SK-N-MC (cell line): ENCODE data around the gene LTBP2.

Experiments
- EZH2 ChIP-seq: fragments of 200-600 bp; sonication (generic); IDR thresholded peaks from one replicate; pipeline ENCODE4 v1.6.1; 2017; ENCODE audit warnings: antibody characterized with exemption
- FOXP2 ChIP-seq: optimal IDR thresholded peaks from 2 replicates; pipeline ENCODE3; 2011; ENCODE audit warnings: mild to moderate bottlenecking, moderate library complexity; ENCODE audit not compliant: insufficient read depth; ENCODE audit errors: extremely low read length, control extremely low read depth
- POLR2AphosphoS5 ChIP-seq: IDR thresholded peaks from 2 replicates; pipeline ENCODE4 v1.6.1; 2012; ENCODE audit warnings: mild to moderate bottlenecking, low read depth, low read length, borderline replicate concordance

DNA sequence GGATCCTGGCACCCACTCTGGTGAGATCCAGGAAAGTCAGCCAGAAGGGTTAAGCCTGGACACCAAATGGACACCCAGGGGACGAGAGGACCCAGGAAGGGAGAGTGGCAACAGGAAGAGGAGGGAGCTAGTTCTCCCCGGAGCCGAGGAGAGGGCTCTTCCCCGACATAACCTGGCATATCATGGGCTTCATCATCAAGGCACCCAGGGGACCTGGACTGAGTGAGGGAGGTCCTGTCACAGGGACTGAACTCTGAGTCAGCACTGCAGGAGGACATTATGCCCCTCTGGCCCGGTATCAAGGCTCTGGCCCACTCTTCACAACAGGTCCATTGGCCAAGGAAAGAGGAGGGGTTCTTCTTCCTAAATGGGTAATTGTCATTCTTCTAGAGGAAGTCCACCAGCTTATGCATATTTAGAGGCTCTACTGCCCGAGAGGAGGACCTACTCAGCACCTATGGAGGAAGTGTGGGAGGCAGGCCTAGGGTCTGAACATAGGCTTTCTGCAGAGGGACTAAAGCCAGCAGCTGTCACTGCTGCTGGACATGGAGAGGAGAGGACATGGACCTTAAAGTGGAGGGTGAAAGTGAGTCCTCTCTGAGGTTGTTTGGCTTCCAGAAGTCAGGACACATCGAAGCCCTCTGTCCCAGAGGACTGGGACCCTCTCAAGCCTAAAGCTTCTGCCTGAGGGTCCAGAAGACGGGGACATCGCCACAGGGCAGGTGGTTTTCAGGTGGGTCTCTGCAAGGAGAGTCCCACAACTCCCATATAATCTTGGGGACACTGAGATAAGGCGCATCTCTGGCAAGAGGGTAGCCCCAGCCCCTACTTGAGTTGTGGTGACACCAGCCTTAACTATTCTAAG, 99.8 kb downstream of the LTBP2 start:
- TF ChIP-seq EZH2 (no peak), POLR2AphosphoS5 (no peak), FOXP2 (no peak)
